Adrenal gland (tissue), 5 donors: ENCODE data around the gene RALGAPB.

Experiments used
- CTCF ChIP-seq, 6 experiments: fragments of 450-650 bp in 4 of 6; fragments of 200-600 bp in 2 of 6; sonication (generic) in 1 of 6; IDR thresholded peaks; 1 replicate in 5 of 6; 2 replicates in 1 of 6; pipeline versions ENCODE4 v1.5.1 to v1.8.0; 2016 to 2021; ENCODE audit warnings: antibody characterized with exemption in 6 of 6, mild to moderate bottlenecking in 2 of 6, moderate library complexity in 1 of 6
- POLR2A ChIP-seq, 2 donors: fragments of 450-650 bp; IDR thresholded peaks; one replicate each; pipeline ENCODE4 v1.6.1; 2017; ENCODE audit warnings: antibody characterized with exemption in 2 of 2, mild to moderate bottlenecking in 2 of 2, moderate library complexity in 1 of 2
- donor health status: DM: no; HTN: no; CAD: no.

GRCh38 chr20:38453941-38454340, 18.7 kb upstream of the RALGAPB start:
- TF ChIP-seq CTCF (IDR thresholded peaks at IDR 0.05): no peak
- TF ChIP-seq POLR2A (IDR thresholded peaks at IDR 0.05): no peak
